ENCODE results near the gene RBFOX2.

DNA sequence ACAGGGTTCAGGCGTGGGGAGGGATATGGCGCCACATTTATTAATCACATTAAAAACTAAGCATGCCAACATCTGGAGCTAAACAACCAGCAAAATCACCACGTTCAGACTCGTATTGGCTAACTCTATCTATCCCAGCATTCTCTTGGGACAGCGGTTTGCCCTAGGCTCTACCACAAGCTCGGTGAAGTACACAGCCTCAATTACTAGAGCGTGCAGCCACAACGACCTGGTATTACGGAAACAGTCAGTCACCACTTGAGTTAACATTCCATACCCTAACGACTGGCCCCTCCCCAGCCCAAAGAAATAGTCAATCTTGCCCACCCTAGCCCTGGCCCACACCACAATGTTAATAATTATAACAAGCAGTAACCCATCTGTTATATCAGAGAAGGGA lies 278.8 kb downstream of the RBFOX2 start:
- TF ChIP-seq, protein P1, sequence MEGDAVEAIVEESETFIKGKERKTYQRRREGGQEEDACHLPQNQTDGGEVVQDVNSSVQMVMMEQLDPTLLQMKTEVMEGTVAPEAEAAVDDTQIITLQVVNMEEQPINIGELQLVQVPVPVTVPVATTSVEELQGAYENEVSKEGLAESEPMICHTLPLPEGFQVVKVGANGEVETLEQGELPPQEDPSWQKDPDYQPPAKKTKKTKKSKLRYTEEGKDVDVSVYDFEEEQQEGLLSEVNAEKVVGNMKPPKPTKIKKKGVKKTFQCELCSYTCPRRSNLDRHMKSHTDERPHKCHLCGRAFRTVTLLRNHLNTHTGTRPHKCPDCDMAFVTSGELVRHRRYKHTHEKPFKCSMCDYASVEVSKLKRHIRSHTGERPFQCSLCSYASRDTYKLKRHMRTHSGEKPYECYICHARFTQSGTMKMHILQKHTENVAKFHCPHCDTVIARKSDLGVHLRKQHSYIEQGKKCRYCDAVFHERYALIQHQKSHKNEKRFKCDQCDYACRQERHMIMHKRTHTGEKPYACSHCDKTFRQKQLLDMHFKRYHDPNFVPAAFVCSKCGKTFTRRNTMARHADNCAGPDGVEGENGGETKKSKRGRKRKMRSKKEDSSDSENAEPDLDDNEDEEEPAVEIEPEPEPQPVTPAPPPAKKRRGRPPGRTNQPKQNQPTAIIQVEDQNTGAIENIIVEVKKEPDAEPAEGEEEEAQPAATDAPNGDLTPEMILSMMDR (conservative IDR thresholded peaks at IDR 0.05; ENCODE audit: low read length), result no peak
- TF ChIP-seq EZH2phosphoT487 (IDR thresholded peaks at IDR 0.05; ENCODE audit: borderline replicate concordance, low read depth, low read length), result no peak

Measured in OCI-LY7 (cell line).